Suprapubic skin (tissue), 3 donors: Measurements from ENCODE around the gene FMNL1.

Experiments used
- POLR2AphosphoS5 ChIP-seq, 3 donors: sonication (generic); formaldehyde crosslinking; IDR thresholded peaks; one replicate each; pipeline ENCODE4 v1.6.1; 2017; ENCODE audit warnings: antibody characterized with exemption in 3 of 3
- TF ChIP-seq, protein P1 (sequence below), 2 donors: fragments of 200-600 bp in 1 of 2; fragments of 450-650 bp in 1 of 2; sonication (generic) in 1 of 2; IDR thresholded peaks; one replicate each; pipeline ENCODE4 v1.5.1; 2016 to 2019; ENCODE audit warnings: antibody characterized with exemption in 2 of 2, mild to moderate bottlenecking in 1 of 2, moderate library complexity in 1 of 2

GRCh38 chr17:45225964-45226530, 4.4 kb downstream of the FMNL1 start:
- TF ChIP-seq POLR2AphosphoS5 (IDR thresholded peaks at IDR 0.05) = no peak
- TF ChIP-seq, protein P1, sequence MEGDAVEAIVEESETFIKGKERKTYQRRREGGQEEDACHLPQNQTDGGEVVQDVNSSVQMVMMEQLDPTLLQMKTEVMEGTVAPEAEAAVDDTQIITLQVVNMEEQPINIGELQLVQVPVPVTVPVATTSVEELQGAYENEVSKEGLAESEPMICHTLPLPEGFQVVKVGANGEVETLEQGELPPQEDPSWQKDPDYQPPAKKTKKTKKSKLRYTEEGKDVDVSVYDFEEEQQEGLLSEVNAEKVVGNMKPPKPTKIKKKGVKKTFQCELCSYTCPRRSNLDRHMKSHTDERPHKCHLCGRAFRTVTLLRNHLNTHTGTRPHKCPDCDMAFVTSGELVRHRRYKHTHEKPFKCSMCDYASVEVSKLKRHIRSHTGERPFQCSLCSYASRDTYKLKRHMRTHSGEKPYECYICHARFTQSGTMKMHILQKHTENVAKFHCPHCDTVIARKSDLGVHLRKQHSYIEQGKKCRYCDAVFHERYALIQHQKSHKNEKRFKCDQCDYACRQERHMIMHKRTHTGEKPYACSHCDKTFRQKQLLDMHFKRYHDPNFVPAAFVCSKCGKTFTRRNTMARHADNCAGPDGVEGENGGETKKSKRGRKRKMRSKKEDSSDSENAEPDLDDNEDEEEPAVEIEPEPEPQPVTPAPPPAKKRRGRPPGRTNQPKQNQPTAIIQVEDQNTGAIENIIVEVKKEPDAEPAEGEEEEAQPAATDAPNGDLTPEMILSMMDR (IDR thresholded peaks at IDR 0.05) = no peak
